HepG2 (cell line): Measurements from ENCODE around the gene ZSCAN26. TPM values are rescaled to one million over a fixed set of nuclear protein-coding genes. Genes with fewer than 3 reads are reported as not detected.

Source experiments
- AGO1 ChIP-seq: fragments of 200-400 bp; formaldehyde crosslinking; IDR thresholded peaks from 2 replicates; pipeline ENCODE4 v1.6.1; 2017; ENCODE audit warnings: mild to moderate bottlenecking, low read depth, low read length, moderate library complexity; ENCODE audit not compliant: poor library complexity, severe bottlenecking
- FLYWCH1 ChIP-seq: sonication (generic); formaldehyde crosslinking; IDR thresholded peaks from 2 replicates; pipeline ENCODE4 v1.8.1; 2023; ENCODE audit warnings: mild to moderate bottlenecking, missing genetic modification reagents
- FOXO1 ChIP-seq: sonication (generic); formaldehyde crosslinking; IDR thresholded peaks from 2 replicates; pipeline ENCODE4 v1.4.0; 2020; ENCODE audit warnings: missing genetic modification reagents
- GATA4 ChIP-seq: sonication (generic); IDR thresholded peaks from 2 replicates; pipeline ENCODE4 v1.6.1; 2016; ENCODE audit warnings: antibody characterized with exemption, low read depth, borderline replicate concordance
- GFI1 ChIP-seq: sonication (generic); formaldehyde crosslinking; IDR thresholded peaks from 2 replicates; pipeline ENCODE4 v1.5.0; 2020; ENCODE audit warnings: missing genetic modification reagents, mild to moderate bottlenecking, borderline replicate concordance
- KDM2A ChIP-seq: sonication (generic); formaldehyde crosslinking; IDR thresholded peaks from 2 replicates; pipeline ENCODE4 v1.4.0; 2020; ENCODE audit warnings: low read depth, missing genetic modification reagents, borderline replicate concordance
- KLF15 ChIP-seq: sonication (generic); formaldehyde crosslinking; IDR thresholded peaks from 2 replicates; pipeline ENCODE4 v1.8.1; 2023; ENCODE audit warnings: borderline replicate concordance, mild to moderate bottlenecking, inconsistent platforms, missing genetic modification reagents, mixed read lengths
- NFIB ChIP-seq: sonication (generic); formaldehyde crosslinking; IDR thresholded peaks from 2 replicates; pipeline ENCODE4 v1.9.0; 2021; ENCODE audit warnings: missing genetic modification reagents, mild to moderate bottlenecking, borderline replicate concordance
- POLR2G ChIP-seq: fragments of 200-400 bp; formaldehyde crosslinking; IDR thresholded peaks from 2 replicates; pipeline ENCODE4 v1.6.1; 2018; ENCODE audit warnings: mild to moderate bottlenecking, low read depth, low read length, moderate library complexity
- TRIM22 ChIP-seq: fragments of 450-650 bp; IDR thresholded peaks from 2 replicates; pipeline ENCODE4 v1.6.1; 2017
- ZNF20 ChIP-seq: sonication (generic); formaldehyde crosslinking; IDR thresholded peaks from 2 replicates; pipeline ENCODE4 v1.4.0; 2020; ENCODE audit warnings: mild to moderate bottlenecking, moderate library complexity, missing genetic modification reagents
- ZNF773 ChIP-seq: sonication (generic); formaldehyde crosslinking; IDR thresholded peaks from 2 replicates; pipeline ENCODE4 v1.4.0; 2020; ENCODE audit warnings: missing genetic modification reagents, borderline replicate concordance
- ZNF776 ChIP-seq: sonication (generic); formaldehyde crosslinking; IDR thresholded peaks from 2 replicates; pipeline ENCODE4 v1.4.0; 2020; ENCODE audit warnings: mild to moderate bottlenecking, missing genetic modification reagents
- polyA plus RNA-seq, 8 experiments: library from polyadenylated mRNA; depleted of rRNA in 3 of 8; stranded (reverse) in 7 of 8; unstranded in 1 of 8; fragments of >200 nt; fragmentation: Illumina TruSeq in 4 of 8; extraction: Trizol in 4 of 8; gene quantifications; 2 replicates each; pipeline versions ENCODE4 v1.2.1 to v1.2.3, GENCODE V29; 2011 to 2016; ENCODE audit warnings: low read depth in 4 of 8, missing spikeins in 1 of 8, mixed read lengths in 1 of 8; ENCODE audit not compliant: insufficient read depth in 1 of 8
- total RNA-seq, 5 experiments: library from RNA; depleted of rRNA; stranded (reverse); fragments of >200 nt; fragmentation: Illumina TruSeq; extraction: Trizol; gene quantifications; 2 replicates each; pipeline ENCODE4 v1.2.3, GENCODE V29; 2016; ENCODE audit warnings: low read depth in 1 of 5
- TF ChIP-seq, protein P1 (sequence below): sonication (generic); formaldehyde crosslinking; IDR thresholded peaks from 2 replicates; pipeline ENCODE4 v1.4.0; 2020; ENCODE audit warnings: missing genetic modification reagents, borderline replicate concordance
- TF ChIP-seq, protein P2 (sequence below): sonication (generic); formaldehyde crosslinking; IDR thresholded peaks from 2 replicates; pipeline ENCODE4 v1.5.1; 2020; ENCODE audit warnings: missing genetic modification reagents, mild to moderate bottlenecking, borderline replicate concordance
- TF ChIP-seq, protein P3 (sequence below): fragments of 450-650 bp; IDR thresholded peaks from 2 replicates; pipeline ENCODE4 v1.6.1; 2017; ENCODE audit warnings: mild to moderate bottlenecking

The ZSCAN26 gene
- total and polyA plus RNA-seq, 2 of the 13 experiments (the other 11 are each of a cell fraction or from before 2014, with no cell fraction given), result 12.0 to 15.6 TPM

DNA sequence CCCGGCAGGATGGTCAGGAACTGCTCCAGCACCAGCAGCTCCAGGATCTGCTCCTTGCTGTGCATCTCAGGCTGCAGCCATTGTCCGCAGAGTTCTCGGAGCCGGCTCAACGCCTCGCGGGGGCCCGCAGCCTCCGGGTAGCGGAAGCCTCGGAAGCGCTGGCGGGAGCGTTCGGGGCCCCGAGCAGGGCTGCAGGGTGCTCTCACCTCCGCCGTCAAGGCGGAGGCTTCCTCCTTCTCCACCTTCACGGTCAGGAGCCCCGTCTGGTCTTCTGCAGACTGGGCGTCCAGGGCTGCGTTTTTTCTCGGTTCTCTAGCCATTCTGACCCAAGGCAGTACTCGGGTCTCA, 15.3 kb upstream of the ZSCAN26 start (continued):
- TF ChIP-seq GATA4 (no peak), FLYWCH1 (CRISPR knock-in tag) (no peak), KDM2A (peak; percentile 6), GFI1 (no peak), AGO1 (peak; percentile 41), ZNF776 (CRISPR knock-in tag) (no peak), NFIB (CRISPR knock-in tag) (no peak), ZNF20 (no peak), ZNF773 (no peak), TRIM22 (no peak), KLF15 (CRISPR knock-in tag) (0 out of 2 replicates have a peak, but pooled peaks have one; percentile 30), POLR2G (no peak), FOXO1 (CRISPR knock-in tag) (no peak)
- TF ChIP-seq, protein P1, sequence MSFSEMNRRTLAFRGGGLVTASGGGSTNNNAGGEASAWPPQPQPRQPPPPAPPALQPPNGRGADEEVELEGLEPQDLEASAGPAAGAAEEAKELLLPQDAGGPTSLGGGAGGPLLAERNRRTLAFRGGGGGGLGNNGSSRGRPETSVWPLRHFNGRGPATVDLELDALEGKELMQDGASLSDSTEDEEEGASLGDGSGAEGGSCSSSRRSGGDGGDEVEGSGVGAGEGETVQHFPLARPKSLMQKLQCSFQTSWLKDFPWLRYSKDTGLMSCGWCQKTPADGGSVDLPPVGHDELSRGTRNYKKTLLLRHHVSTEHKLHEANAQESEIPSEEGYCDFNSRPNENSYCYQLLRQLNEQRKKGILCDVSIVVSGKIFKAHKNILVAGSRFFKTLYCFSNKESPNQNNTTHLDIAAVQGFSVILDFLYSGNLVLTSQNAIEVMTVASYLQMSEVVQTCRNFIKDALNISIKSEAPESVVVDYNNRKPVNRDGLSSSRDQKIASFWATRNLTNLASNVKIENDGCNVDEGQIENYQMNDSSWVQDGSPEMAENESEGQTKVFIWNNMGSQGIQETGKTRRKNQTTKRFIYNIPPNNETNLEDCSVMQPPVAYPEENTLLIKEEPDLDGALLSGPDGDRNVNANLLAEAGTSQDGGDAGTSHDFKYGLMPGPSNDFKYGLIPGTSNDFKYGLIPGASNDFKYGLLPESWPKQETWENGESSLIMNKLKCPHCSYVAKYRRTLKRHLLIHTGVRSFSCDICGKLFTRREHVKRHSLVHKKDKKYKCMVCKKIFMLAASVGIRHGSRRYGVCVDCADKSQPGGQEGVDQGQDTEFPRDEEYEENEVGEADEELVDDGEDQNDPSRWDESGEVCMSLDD, result no peak
- TF ChIP-seq, protein P2, sequence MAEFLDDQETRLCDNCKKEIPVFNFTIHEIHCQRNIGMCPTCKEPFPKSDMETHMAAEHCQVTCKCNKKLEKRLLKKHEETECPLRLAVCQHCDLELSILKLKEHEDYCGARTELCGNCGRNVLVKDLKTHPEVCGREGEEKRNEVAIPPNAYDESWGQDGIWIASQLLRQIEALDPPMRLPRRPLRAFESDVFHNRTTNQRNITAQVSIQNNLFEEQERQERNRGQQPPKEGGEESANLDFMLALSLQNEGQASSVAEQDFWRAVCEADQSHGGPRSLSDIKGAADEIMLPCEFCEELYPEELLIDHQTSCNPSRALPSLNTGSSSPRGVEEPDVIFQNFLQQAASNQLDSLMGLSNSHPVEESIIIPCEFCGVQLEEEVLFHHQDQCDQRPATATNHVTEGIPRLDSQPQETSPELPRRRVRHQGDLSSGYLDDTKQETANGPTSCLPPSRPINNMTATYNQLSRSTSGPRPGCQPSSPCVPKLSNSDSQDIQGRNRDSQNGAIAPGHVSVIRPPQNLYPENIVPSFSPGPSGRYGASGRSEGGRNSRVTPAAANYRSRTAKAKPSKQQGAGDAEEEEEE (CRISPR knock-in tag), result no peak
- TF ChIP-seq, protein P3, sequence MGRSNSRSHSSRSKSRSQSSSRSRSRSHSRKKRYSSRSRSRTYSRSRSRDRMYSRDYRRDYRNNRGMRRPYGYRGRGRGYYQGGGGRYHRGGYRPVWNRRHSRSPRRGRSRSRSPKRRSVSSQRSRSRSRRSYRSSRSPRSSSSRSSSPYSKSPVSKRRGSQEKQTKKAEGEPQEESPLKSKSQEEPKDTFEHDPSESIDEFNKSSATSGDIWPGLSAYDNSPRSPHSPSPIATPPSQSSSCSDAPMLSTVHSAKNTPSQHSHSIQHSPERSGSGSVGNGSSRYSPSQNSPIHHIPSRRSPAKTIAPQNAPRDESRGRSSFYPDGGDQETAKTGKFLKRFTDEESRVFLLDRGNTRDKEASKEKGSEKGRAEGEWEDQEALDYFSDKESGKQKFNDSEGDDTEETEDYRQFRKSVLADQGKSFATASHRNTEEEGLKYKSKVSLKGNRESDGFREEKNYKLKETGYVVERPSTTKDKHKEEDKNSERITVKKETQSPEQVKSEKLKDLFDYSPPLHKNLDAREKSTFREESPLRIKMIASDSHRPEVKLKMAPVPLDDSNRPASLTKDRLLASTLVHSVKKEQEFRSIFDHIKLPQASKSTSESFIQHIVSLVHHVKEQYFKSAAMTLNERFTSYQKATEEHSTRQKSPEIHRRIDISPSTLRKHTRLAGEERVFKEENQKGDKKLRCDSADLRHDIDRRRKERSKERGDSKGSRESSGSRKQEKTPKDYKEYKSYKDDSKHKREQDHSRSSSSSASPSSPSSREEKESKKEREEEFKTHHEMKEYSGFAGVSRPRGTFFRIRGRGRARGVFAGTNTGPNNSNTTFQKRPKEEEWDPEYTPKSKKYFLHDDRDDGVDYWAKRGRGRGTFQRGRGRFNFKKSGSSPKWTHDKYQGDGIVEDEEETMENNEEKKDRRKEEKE, result no peak
